HT1080 (cell line): Measurements from ENCODE around the gene GYS2. TPM values are rescaled to one million over a fixed set of nuclear protein-coding genes. Genes with fewer than 3 reads are reported as not detected.
"Not testable (repeated sequence)": the region's sequence is repeated elsewhere in the genome, so short reads cannot be mapped to it uniquely, and the experiment has no call there.

ENCODE experiments used
- DNase-seq: peaks from one replicate; pipeline ENCODE4 v3.0.0-alpha.2; 2015; ENCODE audit warnings: low read depth
- polyA plus RNA-seq, 2 experiments: library from polyadenylated mRNA; depleted of rRNA; stranded (reverse); fragments of >200 nt; gene quantifications; 2 replicates each; pipeline ENCODE4 v1.2.3, GENCODE V29; 2015
- total RNA-seq: library from RNA; depleted of rRNA; stranded (reverse); fragments of >200 nt; shearing (Covaris generic); gene quantifications from 2 replicates; pipeline ENCODE4 v1.2.3, GENCODE V29; 2014; rRNA removed

Gene GYS2
- total RNA-seq = not detected in 2 replicates
- polyA plus RNA-seq (2015; cell fraction: cytosol; rRNA removed) = not detected in 2 replicates
- polyA plus RNA-seq (2015; cell fraction: nucleus; rRNA removed) = not detected in 2 replicates

DNA sequence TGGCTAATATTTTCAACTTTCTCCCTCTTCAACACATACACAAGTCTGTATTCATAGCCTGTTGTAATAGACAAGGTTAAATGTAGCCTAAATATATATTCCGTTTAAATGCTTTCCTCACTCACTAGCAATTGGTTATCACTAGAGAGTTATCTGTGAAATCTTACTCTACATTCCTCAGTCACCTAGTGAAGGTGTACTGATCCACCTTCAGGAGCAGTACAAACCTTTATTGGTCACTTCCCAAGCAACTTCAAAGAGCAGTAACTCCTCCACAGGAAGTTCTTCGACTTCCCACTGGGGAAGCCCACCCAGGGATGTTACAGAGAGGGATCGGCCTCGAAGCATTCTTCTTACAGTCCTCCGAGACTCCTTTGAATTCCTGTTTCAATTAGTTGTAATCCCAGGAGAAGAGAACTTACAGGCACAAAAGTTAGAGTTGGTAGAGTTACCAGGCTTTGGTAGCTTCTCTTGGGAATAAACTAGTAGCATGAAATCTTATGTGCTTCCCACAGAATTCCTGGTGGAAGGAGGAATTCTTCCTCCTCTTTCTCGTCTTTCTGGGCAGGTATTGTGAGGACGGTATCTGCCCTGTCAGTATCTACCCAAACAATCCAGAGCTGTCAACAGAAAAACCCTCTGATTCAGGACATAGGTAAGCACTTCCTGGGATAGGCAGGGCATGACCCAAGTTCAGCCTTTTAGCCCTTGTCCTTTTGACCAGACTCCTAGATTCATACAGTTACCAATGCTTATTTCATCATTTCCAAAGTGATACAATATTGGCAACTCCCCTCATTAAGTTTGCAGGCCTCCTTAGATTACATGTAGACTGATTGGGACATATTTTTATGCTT, at the start of gene GYS2:
Gene GYS2, minus strand, starts transcription at position 603 of the 857 bp plus-strand sequence. Its CDS starts 255 bp downstream, at position 348.
- no peak for DNase-seq

DNA sequence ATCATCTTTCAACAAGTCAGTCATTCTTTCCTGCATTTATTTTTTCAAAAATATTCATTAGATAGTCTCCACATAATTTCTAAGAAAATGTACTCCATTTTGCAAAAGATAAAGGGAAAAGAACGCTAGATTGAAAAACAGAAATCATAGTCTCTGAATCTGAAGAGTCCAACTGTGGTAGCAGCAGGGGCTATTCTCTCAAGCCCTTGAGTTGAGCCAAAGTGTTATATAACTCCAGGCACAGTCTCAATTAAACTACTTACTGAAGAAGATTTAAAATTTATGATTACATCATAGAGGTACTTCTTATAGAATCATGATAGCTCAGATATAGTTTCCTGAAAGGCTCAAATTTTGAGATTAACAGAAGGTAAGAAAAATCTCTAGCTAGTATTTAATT, 47.2 kb upstream of the GYS2 start:
- DNase-seq = no peak

DNA sequence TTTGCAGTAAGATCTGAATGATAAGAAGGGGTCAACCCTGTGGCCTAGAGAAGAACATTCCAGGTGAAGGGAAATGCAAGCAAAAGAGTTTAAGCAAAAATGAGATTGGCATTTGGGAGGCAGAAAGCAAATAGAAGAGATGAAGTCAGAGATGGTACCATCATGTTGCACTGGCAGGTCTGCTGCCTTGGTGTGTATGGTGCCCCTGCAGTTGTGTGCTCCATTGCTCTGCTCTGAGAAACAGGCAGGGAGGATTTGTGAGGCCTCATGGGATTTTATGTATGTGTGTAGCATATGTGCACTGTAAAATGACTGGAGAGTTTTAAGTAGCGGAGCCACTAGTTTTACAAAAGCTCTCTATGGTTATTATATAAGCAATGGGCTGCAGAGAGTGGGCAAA, 46.4 kb upstream of the GYS2 start:
- DNase-seq = no peak

DNA sequence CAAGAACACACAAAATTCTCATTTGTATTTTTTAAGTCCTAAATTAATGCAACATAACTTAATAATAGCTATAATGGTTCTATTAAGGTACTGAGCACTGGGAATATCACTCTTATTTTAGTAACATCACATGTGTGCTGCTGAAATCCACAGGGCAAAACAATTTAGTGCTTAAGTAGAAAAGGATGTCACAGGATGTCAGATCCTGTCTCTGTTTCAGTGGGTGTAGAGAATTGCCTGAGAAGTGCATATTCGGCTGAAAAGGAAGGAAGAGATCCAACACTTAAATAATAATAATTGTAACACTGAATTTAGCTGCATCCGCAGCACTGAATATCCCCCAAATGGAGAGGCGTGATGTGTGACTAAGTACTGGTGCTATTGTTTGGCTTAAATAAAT, 44.4 kb upstream of the GYS2 start:
- no peak for DNase-seq

DNA sequence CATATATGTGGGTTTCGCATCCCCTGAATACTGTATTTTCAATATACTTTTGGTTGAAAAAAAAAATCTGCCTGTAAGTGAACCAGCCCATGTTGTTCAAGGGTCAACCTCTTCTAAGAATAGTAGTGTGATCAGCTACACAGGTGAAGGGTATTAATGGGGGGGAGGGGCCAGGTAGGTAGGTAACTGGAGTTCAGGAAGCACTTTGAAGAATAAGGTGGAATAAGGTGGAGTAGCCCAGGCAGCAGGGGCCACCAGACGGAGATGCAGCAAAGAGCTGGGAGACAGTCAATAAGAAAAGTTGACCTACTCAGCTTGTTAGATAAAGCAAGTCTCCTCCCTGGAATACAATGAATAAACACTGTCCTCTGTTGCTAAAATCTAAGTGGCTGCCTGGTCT, 43.7 kb upstream of the GYS2 start:
- no peak for DNase-seq

DNA sequence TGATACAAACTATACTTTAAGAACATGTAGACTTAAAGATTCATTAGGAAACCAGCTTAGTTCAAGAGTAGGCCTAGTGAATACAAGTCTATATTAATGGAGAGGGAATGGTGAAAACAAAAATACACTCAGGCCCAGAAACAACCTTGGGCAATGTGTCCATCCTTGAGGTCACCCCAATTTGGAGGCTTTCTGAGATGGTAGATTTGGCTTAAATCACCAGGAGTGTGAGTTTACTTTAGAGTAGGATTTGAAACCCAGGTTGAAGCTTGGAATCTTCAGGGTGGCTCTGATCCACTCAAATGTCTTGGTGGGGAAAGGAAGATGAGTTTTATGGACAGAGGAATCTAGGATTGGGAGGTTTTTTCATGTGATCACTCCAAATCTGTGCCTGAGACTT, 42.5 kb upstream of the GYS2 start:
- no peak for DNase-seq

DNA sequence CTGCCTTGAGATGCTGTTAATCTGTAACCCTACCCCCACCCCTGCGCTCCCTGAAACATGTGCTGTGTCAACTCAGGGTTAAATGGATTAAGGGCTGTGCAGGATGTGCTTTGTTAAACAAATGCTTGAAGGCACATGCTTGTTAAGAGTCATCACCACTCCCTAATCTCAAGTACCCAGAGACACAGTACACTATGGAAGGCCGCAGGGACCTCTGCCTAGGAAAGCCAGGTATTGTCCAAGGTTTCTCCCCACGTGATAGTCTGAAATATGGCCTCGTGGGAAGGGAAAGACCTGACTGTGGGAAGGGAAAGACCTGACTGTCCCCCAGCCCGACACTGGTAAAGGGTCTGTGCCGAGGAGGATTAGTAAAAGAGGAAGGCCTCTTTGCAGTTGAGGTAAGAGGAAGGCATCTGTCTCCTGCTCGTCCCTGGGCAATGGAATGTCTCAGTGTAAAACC, 40.4 kb upstream of the GYS2 start:
- DNase-seq = not testable (repeated sequence)

DNA sequence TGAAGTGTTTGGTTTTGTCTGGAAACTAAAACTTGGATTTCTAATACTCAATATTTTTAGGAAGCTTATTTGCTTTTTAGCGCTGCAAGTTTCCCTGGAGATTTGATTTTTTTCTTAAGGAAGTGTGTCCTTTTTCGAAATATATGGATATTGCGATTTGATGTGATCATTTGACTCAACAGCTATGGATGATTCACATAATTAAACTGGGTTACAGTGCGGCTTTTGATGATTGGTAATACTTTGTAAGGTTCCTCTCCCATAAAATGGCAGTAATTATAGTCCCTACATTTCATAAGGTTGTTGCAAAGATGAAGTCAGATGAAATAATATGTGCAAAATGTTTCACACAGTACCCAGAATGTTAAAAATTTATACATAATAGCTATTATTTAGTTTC, 39.9 kb upstream of the GYS2 start:
- DNase-seq = no peak

DNA sequence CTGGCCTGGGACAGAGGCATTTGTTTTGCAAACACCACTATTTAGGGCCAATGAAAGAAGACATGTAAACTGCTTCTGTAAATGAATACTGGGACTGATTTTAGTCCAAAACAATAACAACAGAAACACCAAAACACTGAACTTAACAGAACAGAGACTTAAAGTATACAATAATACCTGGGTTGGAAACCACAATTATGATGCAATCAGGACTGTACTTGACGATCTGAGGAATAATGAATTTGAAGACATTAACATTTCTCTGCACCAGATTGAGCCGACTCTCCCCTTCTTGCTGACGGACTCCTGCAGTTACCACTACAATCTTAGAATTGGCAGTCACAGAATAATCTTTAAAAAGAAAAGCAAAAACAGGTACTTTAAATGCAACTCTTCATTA, 39.1 kb upstream of the GYS2 start:
- DNase-seq = no peak

DNA sequence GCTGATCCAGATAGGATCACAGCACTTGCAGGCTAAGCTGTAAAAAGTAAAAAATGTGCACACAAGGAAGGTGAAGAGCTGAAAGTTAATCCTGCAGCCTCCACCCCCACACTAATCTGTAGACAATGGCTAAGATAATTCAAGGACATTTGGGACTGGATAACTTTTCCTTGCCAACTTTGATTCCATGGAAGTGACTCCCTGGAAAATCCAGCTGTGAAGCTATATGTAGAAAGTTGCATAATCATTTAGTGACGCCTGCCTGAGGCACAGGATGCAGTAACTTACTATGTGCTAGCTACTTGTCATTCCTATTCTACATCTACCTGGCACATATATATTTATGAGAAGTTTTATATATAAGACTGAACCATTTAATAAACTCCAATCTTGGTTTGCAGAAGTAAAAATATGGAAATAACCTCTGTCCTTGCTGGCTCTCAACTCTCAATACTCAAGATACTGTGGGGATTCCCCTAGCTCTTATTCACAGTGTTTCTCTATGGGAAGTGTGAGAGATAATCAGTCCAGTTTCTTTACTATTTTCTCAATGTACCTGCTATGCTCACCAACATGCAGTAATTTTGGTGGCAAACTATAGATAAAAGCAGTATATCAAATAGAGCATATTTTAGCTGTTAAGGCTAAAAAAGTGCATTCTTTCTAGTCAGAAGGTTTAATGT, 38.2 kb upstream of the GYS2 start:
- DNase-seq = no peak

DNA sequence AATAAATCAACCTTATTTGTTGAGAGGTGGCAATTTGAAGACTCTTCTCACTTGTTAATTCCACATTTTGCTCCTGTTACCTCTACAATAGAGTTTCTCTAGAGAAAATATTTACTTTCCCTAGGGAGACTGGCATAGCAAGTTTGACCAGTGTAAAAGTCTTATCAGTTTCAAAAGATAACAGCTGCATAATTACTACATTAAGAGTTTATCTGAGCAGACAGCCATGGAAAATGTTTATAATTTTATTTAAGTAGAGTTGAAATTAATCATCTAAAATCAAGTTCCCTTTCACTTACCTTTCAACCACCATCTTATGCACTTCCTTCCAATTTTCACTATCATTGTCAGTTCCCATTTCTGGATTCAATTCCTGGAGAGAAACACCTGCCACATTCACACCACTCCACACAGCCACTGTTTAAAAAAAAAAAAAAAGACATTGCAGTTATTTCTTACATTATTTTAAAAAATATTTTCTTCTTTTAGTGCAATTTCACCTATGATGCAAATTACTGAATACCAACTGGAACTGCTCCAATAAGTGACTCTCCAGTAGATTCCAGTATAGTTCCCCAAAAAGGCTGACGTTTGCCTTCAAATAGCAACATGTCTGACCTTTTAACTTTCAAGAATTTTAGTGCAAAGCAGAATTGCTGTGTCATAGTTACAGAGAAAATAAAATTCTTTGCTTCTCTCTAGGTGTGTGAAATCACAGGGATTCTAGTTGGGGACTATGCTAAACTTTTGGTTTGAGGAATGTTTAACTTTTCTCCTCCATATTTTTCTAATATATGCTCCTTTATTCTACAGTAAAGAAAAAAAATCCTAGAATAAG, 33.6 kb upstream of the GYS2 start:
- DNase-seq = no peak

DNA sequence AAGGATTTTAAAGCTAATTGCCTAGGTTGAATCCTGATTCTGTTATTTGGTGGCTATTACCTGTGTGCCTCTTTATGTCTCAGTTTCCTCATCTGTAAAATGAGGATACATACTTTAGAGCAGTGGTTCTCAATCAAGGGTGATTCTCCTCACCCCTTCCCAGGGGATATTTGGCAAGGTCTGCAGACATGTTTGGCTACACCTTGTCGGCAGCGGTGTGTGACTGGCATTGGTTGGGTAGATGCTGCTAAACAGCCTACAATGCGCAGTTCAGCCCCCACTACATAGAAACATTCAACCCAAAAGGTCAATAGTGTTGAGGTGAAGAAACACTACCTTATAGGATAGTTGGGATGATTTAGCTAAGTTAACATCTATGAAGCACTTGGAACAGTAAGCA, 29.6 kb upstream of the GYS2 start:
- no peak for DNase-seq

DNA sequence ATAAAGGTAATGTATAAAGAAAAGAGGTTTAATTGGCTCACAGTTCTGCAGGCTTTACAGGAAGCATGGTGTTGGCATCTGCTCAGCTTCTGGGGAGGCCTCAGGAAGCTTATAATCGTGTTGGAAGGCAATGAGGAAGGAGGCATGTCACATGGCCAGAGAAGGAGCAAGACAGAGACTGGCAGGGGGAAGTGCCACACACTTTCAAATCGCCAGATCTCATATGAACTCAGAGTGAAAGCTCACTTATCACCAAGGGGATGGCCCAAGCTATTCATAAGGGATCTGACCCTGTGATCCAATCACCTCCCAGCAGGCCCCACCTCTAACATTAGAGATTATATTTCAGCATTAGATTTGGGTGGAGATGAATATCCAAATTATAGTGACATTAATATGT, 26.7 kb upstream of the GYS2 start:
- no peak for DNase-seq

DNA sequence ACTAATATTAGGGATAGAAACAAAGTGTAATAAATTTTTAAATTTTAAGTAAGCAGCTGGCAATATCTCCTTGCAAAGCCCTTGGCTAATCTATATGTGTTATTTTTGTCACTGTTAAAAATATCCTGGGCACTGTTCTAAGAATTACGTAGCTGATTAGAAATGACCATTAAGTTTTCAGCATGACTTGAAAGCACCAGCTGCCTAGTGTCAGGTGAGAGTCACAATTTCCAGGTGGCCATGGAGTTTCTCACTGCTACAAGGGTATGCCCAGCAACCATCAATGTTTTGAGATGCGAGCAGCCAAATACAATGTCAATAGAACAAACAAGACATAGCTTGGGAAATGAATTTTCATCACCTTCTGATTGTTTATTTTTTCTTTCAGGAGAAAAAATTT, 23.3 kb upstream of the GYS2 start:
- no peak for DNase-seq

DNA sequence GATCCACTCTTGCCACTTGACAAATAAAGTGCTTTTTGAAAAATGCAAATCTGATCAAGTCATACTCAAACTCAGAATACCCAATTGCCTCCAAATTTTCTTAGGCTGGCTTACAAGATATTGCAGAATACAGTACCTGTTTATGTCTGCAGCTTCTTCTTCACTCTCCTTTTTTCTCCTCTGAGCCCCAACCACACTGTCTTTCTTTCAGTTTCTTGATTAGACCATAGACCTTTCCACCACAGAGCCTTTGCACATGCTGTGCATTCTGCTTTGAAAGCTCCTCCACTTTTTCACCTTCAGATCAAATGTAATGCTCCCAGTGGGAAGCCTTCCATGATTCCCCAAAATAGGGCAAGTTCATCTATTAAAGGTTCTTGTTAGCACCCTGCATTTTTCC, 13.9 kb upstream of the GYS2 start:
- DNase-seq = no peak

DNA sequence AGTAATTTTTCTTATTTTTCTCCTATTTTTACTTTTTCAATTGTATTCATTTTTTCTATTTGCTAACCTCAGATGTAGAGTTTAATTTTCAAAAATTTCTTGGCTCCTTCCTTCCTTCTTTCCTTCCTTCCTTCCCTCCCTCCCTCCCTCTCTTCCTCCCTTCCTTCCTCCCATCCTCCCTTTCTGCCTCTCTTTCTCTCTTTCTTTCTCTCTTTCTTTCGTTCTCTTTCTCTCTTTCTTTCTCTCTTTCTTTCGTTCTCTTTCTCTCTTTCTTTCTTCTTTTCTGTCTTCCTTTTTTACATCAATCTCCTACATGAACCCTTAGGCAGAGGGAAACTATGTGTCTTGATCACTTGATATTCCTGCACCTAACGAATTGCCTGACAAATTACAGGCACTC, 12.4 kb upstream of the GYS2 start:
- no peak for DNase-seq

DNA sequence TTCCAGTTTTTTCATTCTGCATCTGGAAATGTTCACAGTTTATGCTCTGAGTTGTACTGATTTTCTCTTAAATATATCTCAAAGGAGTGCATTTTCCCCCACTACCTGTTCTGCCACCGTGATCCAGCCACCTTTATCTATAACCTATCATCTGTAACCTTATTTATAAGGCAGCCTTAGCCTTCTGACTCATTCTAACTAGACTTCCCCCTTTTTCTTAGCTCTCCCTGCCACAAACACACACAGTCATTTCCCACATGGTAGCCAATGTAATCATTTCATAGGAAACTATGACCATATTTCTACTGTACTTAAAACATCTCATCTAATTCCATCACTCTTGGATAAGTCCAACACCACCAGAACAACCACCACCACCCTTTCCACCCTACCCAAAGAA, 10.8 kb upstream of the GYS2 start:
- peak; percentile 37 for DNase-seq

DNA sequence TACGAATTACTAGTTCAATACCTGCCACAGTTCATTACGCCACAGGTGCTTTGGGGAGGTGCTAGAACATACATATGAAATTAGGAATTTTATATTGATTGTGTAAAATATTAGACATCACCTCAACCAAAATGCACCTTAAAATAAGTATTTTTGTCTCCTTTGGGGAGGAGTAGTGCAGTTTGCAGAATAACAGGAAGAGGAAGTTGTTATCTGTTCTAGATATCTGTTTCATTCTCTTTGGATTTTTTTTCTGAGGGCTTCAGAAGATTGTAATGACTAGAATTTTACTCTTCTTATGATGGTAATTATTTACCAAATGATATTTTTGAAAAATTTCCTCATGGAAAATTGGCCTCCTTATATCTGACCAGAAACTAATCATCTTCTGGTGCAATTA, 9.9 kb upstream of the GYS2 start:
- no peak for DNase-seq

DNA sequence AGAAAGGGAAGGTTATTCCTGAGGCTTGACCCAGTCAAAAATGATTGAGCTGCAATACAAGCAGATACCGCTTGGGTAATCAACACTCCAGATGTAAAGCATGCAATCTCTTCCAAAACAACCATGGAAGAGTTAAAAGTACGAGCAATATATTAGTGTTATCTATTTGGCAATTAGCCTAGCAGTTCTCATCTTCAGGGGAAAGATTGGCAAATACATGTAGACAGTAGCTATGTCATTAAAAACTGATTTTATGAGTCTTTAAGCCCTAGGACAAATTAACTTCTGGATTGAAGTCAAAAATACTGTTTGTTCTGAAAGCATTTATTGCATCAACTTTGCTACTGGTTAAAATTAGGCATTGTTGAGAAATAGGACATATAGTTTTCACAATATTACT, 9.3 kb upstream of the GYS2 start:
- DNase-seq = no peak

DNA sequence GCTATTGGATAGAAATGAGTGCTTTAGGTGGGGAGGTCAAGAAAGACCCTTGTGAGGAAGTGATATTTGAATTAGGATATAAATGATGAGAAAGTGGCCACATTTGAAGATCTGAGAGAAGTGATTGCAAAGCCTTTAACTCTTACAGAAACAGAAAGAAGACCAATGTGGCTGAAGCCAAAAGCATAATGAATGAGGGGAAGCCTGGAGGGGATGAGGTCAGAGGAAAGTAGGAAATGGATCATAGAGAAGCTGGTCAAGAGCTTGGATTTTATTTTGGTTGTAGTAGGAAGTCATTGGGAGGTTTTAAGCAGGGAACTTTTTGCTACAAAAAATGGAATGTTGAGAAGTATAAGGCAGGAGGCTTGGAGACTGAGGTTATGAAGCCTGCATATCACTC, 3.5 kb upstream of the GYS2 start:
- no peak for DNase-seq

DNA sequence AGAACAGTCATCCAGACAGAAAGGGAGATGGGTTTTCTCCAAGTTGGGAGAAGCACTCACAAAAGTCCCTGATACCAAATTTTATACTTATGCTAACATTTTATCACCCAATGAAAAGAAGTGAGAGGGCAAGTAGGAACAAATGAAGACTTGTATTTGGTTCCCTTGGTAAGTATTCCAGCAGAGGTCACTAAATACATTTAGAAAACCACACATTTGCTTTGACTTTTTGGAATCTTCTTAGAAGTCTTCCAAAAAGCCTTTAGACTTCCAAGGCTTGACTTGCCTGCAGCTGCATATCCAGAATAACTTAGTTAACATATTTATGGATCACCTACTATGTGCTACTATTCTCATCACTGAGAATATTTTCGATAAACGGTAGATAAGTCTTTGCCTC, 3.1 kb upstream of the GYS2 start:
- DNase-seq = peak; percentile 32

DNA sequence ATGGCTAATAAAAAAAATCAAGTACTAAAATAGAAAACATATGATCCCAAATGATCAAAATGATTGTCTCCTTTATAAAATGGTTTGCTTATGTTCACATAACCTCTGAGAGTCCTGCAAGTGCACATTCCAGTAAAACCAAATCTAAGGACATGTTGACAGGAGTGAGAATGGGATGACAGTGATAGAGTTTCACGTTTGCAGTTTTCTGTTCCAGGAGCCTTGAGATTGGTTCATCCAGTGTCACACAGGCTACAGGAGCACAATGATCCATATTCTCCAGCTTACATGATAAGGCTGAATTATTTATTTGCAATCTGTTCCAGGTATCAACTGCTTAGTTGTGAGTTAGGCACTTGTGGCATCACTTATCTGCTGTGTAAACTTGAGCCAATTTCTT, 1.5 kb upstream of the GYS2 start:
- DNase-seq = no peak
